Stimulated activated effector memory CD8-positive, alpha-beta T cell treated with anti-CD3 and anti-CD28 coated beads, Interleukin-12 subunit alpha, Interleukin-12 subunit beta, amount 100 ng/mL, for 72 hours (primary cell): ENCODE results near the gene SLC30A5.
"Not testable (repeated sequence)": the region's sequence is repeated elsewhere in the genome, so short reads cannot be mapped to it uniquely, and the experiment has no call there.

Experiments used
- ATAC-seq: fragments of 150-1000 bp; cut with Tn5 transposase; 2 replicates; pipeline ENCODE4 v1.10.0; 2021
- DNase-seq, 2 donors: peaks; one replicate each; pipeline ENCODE4 v3.0.0; 2021 to 2022; ENCODE audit warnings: low spot score in 2 of 2
- H3K27ac Mint-ChIP-seq: one replicate; pipeline ENCODE4 v1.8.0; 2022; ENCODE audit warnings: mild to moderate bottlenecking, mixed read lengths
- H3K36me3 Mint-ChIP-seq: one replicate; pipeline ENCODE4 v1.8.0; 2022; ENCODE audit warnings: mild to moderate bottlenecking, mixed read lengths
- H3K4me1 Mint-ChIP-seq: one replicate; pipeline ENCODE4 v1.8.0; 2022; ENCODE audit warnings: mixed read lengths
- H3K4me3 Mint-ChIP-seq: one replicate; pipeline ENCODE4 v1.8.0; 2022; ENCODE audit warnings: mild to moderate bottlenecking, mixed read lengths
- H3K9me3 Mint-ChIP-seq: one replicate; pipeline ENCODE4 v1.8.0; 2022; ENCODE audit warnings: mixed read lengths

SLC30A5 gene

GRCh38 chr5:69137208-69137607 is 43.4 kb downstream of the SLC30A5 start:
- H3K4me1 Mint-ChIP-seq, ATAC-seq, H3K4me3 Mint-ChIP-seq, H3K9me3 Mint-ChIP-seq, DNase-seq, H3K36me3 Mint-ChIP-seq, H3K27ac Mint-ChIP-seq: not testable (repeated sequence)

DNA sequence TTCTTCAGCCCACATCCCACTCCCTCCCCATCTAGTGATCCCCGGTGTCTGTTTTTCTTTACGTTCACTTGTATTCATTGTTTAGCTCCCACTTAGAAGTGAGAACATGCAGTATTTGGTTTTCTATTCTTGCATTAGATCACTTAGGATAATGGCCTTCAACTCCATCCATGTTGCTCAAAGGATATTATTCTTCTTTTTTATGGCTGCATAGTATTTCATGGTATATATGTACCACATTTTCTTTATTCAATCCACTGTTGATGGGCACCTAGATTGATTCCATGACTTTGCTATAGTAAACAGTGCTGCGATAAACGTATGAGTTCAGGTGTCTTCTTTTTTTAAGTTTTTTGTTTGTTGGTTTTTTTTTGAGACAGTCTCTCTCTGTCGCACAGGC is 44.0 kb downstream of the SLC30A5 start:
- Mint-ChIP-seq H3K4me1 (no peaks in the 10 kb centered on the region), H3K27ac (no peak overlapping the region), H3K9me3 (peaks cover 3% of the 10 kb centered on the region), H3K4me3 (no peak overlapping the region), H3K36me3 (no peaks in the 10 kb centered on the region)
- DNase-seq (no peak), ATAC-seq (no peak)

DNA sequence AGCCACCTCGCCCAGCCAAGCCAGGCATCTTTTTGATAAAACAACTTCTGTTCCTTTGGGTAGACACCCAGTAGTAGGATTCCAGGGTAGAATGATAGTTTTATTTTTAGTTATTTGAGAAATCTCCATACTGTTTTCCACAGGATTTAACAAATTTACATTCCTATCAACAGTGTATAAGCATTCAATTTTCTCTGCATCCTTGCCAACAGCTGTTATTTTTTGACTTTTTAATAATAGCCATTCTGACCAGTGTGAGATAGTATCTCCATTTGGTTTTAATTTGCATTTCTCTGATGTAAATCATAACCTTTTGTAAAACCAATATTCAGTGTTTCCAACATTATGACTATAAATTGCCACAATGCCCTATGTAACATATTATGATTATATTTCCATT is 45.0 kb downstream of the SLC30A5 start:
- Mint-ChIP-seq H3K36me3 (no peaks in the 10 kb centered on the region), H3K4me3 (no peak overlapping the region), H3K4me1 (no peaks in the 10 kb centered on the region), H3K27ac (no peak overlapping the region), H3K9me3 (peaks cover under 1% of the 10 kb centered on the region)
- no peak for DNase-seq
- ATAC-seq, result no peak

DNA sequence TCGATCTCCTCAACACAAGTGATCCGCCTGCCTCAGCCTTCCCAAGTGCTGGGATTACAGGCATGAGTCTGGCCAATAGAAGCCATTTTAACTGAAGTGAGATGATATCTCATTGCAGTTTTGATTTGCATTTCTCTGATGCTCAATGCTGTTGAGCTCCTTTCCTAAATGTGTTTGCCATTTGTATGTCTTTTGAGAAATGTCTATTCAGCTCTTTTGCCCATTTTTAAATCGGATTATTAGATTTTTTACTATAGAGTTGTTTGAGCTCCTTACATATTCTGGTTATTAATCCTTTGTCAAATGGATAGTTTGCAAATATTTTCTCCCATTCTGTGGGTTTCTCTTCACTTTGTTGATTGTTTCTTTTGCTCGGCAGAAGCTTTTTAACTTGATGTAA is 46.4 kb downstream of the SLC30A5 start:
- H3K4me3 Mint-ChIP-seq, result not testable (repeated sequence)

DNA sequence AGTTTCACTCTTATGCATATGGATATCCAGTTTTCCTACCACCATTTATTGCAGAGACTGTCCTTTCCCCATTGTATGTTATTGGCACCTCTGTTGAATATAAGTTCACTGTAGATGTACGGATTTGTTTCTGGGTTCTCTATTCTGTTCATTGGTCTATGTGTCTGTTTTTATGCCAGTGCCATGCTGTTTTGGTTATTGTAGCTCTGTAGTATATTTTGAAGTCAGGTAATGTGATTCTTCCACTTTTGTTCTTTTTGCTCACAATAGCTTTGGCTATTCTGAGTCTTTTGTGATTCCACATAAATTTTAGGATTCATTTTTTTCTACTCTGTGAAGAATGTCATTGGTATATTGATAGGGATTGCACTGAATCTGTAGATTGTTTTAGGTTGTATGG is 47.0 kb downstream of the SLC30A5 start:
- Mint-ChIP-seq H3K4me3 (no peak overlapping the region), H3K36me3 (no peaks in the 10 kb centered on the region), H3K27ac (no peak overlapping the region), H3K4me1 (no peaks in the 10 kb centered on the region), H3K9me3 (no peaks in the 10 kb centered on the region)
- no peak for DNase-seq
- ATAC-seq, result no peak

More for the DNA sequence above, 46.4 kb downstream of the SLC30A5 start:
- H3K9me3 Mint-ChIP-seq, H3K36me3 Mint-ChIP-seq, ATAC-seq, H3K27ac Mint-ChIP-seq, H3K4me1 Mint-ChIP-seq, DNase-seq: not testable (repeated sequence)

DNA sequence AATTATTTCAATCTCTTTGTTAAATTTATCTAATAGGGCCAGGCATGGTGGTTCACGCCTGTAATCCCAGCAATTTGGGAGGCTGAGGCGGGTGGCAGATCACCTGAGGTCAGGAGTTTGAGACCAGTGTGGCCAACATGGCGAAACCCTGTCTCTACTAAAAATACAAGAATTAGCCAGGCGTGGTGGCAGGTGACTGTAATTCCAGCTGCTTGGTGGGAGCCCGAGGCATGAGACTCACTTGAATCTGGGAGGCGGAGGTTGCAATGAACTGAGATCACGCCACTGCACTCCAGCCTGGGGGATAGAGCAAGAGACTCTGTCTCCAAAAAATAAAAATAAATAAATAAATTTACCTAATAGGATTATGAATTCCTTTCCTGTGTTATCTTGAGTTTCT is 54.8 kb downstream of the SLC30A5 start:
- ATAC-seq, H3K4me1 Mint-ChIP-seq, DNase-seq, H3K36me3 Mint-ChIP-seq, H3K27ac Mint-ChIP-seq, H3K9me3 Mint-ChIP-seq, H3K4me3 Mint-ChIP-seq: not testable (repeated sequence)

GRCh38 chr5:69148981-69149675 is 55.3 kb downstream of the SLC30A5 start:
- Mint-ChIP-seq H3K36me3 (no peaks in the 10 kb centered on the region), H3K4me1 (no peaks in the 10 kb centered on the region), H3K4me3 (no peak overlapping the region), H3K27ac (peak overlapping the region; percentile 17), H3K9me3 (no peaks in the 10 kb centered on the region)
- ATAC-seq, result no peak
- no peak for DNase-seq

GRCh38 chr5:69149676-69150010 is 55.8 kb downstream of the SLC30A5 start:
- H3K4me3 Mint-ChIP-seq, result no peak overlapping the region
- no peak for DNase-seq
- H3K9me3 Mint-ChIP-seq, result no peaks in the 10 kb centered on the region
- peak overlapping the region; percentile 17 for H3K27ac Mint-ChIP-seq
- H3K4me1 Mint-ChIP-seq, result no peaks in the 10 kb centered on the region
- no peak for ATAC-seq
- no peaks in the 10 kb centered on the region for H3K36me3 Mint-ChIP-seq

GRCh38 chr5:69152731-69153130 is 58.9 kb downstream of the SLC30A5 start:
- no peak for DNase-seq
- no peaks in the 10 kb centered on the region for H3K9me3 Mint-ChIP-seq
- ATAC-seq, result no peak
- H3K4me1 Mint-ChIP-seq, result no peaks in the 10 kb centered on the region
- H3K4me3 Mint-ChIP-seq, result no peak overlapping the region
- no peaks in the 10 kb centered on the region for H3K36me3 Mint-ChIP-seq
- H3K27ac Mint-ChIP-seq, result no peak overlapping the region

DNA sequence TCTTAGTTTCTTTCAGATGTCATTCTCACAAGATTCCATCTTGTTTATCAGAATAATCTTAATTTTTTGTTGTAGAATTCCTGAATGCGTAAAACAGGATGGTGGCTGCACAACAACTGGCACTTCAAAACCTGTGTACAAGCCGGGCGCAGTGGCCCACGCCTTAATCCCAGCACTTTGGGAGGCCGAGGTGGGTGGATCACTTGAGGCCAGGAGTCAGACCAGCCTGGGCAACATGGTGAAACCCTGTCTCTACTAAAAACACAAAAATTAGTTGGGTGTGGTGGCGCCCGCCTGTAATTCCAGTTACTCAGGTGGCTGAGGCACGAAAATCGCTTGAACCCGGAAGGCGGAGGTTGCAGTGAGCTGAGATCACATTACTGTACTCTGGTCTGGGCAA is 62.6 kb downstream of the SLC30A5 start:
- Mint-ChIP-seq H3K4me3 (no peak overlapping the region), H3K27ac (no peak overlapping the region), H3K9me3 (no peaks in the 10 kb centered on the region), H3K36me3 (no peaks in the 10 kb centered on the region), H3K4me1 (no peaks in the 10 kb centered on the region)
- ATAC-seq (no peak), DNase-seq (no peak)

GRCh38 chr5:69158039-69158438 is 64.2 kb downstream of the SLC30A5 start:
- no peak for ATAC-seq
- H3K4me3 Mint-ChIP-seq, result no peak overlapping the region
- no peak for DNase-seq
- no peaks in the 10 kb centered on the region for H3K36me3 Mint-ChIP-seq
- H3K9me3 Mint-ChIP-seq, result no peaks in the 10 kb centered on the region
- no peaks in the 10 kb centered on the region for H3K4me1 Mint-ChIP-seq
- no peak overlapping the region for H3K27ac Mint-ChIP-seq

GRCh38 chr5:69160651-69161050 is 66.8 kb downstream of the SLC30A5 start:
- Mint-ChIP-seq H3K36me3 (no peaks in the 10 kb centered on the region), H3K4me3 (no peak overlapping the region), H3K27ac (no peak overlapping the region), H3K9me3 (no peaks in the 10 kb centered on the region), H3K4me1 (peaks cover 2% of the 10 kb centered on the region)
- ATAC-seq (no peak), DNase-seq (no peak)

GRCh38 chr5:69166686-69167492 is 73.1 kb downstream of the SLC30A5 start, which contains the start of gene CCNB1:
Gene CCNB1 (plus strand): TSS chr5:69167150. CDS start chr5:69167263, 113 bp downstream.
- Mint-ChIP-seq H3K4me1 (peaks cover 17% of the 10 kb centered on the region), H3K36me3 (peaks cover 55% of the 10 kb centered on the region), H3K4me3 (peak within 1 kb of the TSS; percentile 90), H3K9me3 (no peaks in the 10 kb centered on the region), H3K27ac (peak within 1 kb of the TSS; percentile 92)
- DNase-seq, result peak; percentile 94 to 98
- peak; percentile 99 for ATAC-seq

DNA sequence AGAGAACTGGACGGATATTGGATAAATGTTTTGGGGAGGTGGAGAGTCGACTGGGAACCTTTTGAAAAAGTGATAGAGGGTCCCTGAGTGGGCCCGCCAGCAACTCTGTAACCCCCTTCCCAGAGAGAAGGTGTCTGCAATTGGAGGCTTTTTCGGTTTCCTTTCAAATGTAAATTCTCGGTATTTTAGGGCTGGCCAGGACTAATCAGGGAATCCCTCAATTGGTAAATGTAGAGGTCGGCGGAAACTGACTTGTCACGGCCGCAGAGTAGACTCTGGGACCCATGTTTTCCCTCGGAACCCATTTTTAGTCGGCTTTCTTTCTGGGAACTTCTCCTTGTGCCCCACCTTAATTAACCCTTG is 73.7 kb downstream of the SLC30A5 start:
- Mint-ChIP-seq H3K4me3 (peak overlapping the region; percentile 90), H3K4me1 (peaks cover 17% of the 10 kb centered on the region), H3K27ac (peak overlapping the region; percentile 92), H3K36me3 (peaks cover 61% of the 10 kb centered on the region), H3K9me3 (no peaks in the 10 kb centered on the region)
- ATAC-seq, result no peak
- no peak for DNase-seq

DNA sequence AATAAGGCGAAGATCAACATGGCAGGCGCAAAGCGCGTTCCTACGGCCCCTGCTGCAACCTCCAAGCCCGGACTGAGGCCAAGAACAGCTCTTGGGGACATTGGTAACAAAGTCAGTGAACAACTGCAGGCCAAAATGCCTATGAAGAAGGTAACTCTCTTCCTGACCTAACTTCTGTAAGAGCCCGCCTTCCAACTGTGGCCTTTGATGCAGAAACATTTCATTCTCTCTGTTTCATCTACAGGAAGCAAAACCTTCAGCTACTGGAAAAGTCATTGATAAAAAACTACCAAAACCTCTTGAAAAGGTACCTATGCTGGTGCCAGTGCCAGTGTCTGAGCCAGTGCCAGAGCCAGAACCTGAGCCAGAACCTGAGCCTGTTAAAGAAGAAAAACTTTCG is 74.1 kb downstream of the SLC30A5 start:
- Mint-ChIP-seq H3K36me3 (peaks cover 65% of the 10 kb centered on the region), H3K4me3 (peak overlapping the region; percentile 90), H3K4me1 (peaks cover 17% of the 10 kb centered on the region), H3K9me3 (no peaks in the 10 kb centered on the region), H3K27ac (peak overlapping the region; percentile 92)
- no peak for ATAC-seq
- no peak for DNase-seq

DNA sequence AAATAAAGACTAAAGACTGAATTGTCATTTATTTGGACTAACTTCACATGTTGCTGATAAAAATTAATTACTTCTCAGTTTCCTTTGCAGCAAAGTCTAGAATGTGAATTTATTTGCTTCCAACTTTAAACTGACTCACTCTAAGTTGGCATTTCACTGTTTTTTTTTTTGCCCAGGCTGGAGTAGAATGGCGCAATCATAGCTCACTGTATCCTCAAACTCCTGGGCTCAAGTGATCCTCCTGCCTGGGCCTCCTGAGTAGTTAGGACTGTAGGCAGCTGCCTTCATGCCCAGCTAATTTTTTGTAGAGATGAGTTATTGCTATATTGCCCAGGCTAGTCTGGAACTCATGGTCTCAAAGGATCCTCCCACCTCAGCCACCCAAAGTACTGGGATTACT is 76.7 kb downstream of the SLC30A5 start:
- no peak for DNase-seq
- Mint-ChIP-seq H3K36me3 (peaks cover 91% of the 10 kb centered on the region), H3K4me3 (no peak overlapping the region), H3K27ac (no peak overlapping the region), H3K9me3 (no peaks in the 10 kb centered on the region), H3K4me1 (peaks cover 16% of the 10 kb centered on the region)
- ATAC-seq, result no peak
